GM21529 (cell line): ENCODE data around the gene TNNI2.
A peak's percentile ranks its signal among the peaks of the same experiment; 100 is the strongest.

ENCODE experiments used
- ATAC-seq: cut with Tn5 transposase; IDR thresholded peaks from one replicate; pipeline ENCODE4 v1.9.1; 2021; ENCODE audit not compliant: unreplicated experiment

The TNNI2 gene

GRCh38 chr11:1844221-1845094, 5.7 kb downstream of the TNNI2 start:
- no peak for ATAC-seq

- no peak for ATAC-seq
These were observed 6.3 kb downstream of the TNNI2 start for GRCh38 chr11:1845095-1845429.

- ATAC-seq = no peak
These were observed 7.0 kb downstream of the TNNI2 start for GRCh38 chr11:1845561-1846452.

GRCh38 chr11:1846453-1846932, 7.7 kb downstream of the TNNI2 start:
- no peak for ATAC-seq

- ATAC-seq = no peak
These were observed 8.4 kb downstream of the TNNI2 start for GRCh38 chr11:1847006-1847735.

- no peak for ATAC-seq
These were observed 9.3 kb downstream of the TNNI2 start for GRCh38 chr11:1847926-1848639.

- ATAC-seq = no peak
These were observed 10.1 kb downstream of the TNNI2 start for GRCh38 chr11:1848640-1849430.

- ATAC-seq = no peak
These were observed 12.8 kb downstream of the TNNI2 start for GRCh38 chr11:1851468-1852180.

- no peak for ATAC-seq
These were observed 13.6 kb downstream of the TNNI2 start for GRCh38 chr11:1852271-1852876.

- ATAC-seq = peak; percentile 47
These were observed 14.1 kb downstream of the TNNI2 start, which contains the start of gene LSP1 for GRCh38 chr11:1852877-1853276. Gene LSP1 (plus strand): TSS chr11:1853084. CDS start chr11:1853145, 61 bp downstream.

- ATAC-seq = no peak
These were observed 14.8 kb downstream of the TNNI2 start for GRCh38 chr11:1853376-1854131.

- peak; percentile 31 for ATAC-seq
These were observed 15.6 kb downstream of the TNNI2 start for GRCh38 chr11:1854132-1854948.

- ATAC-seq = peak; percentile 37
These were observed 16.4 kb downstream of the TNNI2 start for GRCh38 chr11:1854949-1855885.

- no peak for ATAC-seq
These were observed 17.1 kb downstream of the TNNI2 start for GRCh38 chr11:1855886-1856265.

GRCh38 chr11:1856306-1857005, 17.7 kb downstream of the TNNI2 start:
- ATAC-seq = no peak
